Measurements from ENCODE around the gene RBL1. TPM values are rescaled to one million over a fixed set of nuclear protein-coding genes. Genes with fewer than 3 reads are reported as not detected.
A peak's percentile ranks its signal among the peaks of the same experiment; 100 is the strongest.

The RBL1 gene
- total and polyA plus RNA-seq, 10 of the 15 experiments (the other 5 are each of a cell fraction or from before 2014, with no cell fraction given): 4.5 to 51.1 (median 24.9) TPM

- TF ChIP-seq, protein P1, sequence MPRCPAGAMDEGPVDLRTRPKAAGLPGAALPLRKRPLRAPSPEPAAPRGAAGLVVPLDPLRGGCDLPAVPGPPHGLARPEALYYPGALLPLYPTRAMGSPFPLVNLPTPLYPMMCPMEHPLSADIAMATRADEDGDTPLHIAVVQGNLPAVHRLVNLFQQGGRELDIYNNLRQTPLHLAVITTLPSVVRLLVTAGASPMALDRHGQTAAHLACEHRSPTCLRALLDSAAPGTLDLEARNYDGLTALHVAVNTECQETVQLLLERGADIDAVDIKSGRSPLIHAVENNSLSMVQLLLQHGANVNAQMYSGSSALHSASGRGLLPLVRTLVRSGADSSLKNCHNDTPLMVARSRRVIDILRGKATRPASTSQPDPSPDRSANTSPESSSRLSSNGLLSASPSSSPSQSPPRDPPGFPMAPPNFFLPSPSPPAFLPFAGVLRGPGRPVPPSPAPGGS (IDR thresholded peaks at IDR 0.05; ENCODE audit: borderline replicate concordance, insufficient read depth, low read depth, low read length, poor library complexity, severe bottlenecking): no peak
- peak; percentile 81; the same call in 1 of the 2 replicates for TF ChIP-seq POLR2AphosphoS5 (IDR thresholded peaks at IDR 0.05; ENCODE audit: low read length)
- no peak for TF ChIP-seq HSF1 (IDR thresholded peaks at IDR 0.05; ENCODE audit: low read depth, low read length)
- peak; percentile 34; the same call in 1 of the 2 replicates for TF ChIP-seq NFIC (IDR thresholded peaks at IDR 0.05; ENCODE audit: low read depth, low read length)
- TF ChIP-seq SPI1 (IDR thresholded peaks at IDR 0.05; ENCODE audit: borderline replicate concordance, insufficient read depth, low read depth, low read length): no peak
- peak; percentile 97 for TF ChIP-seq LARP7 (IDR thresholded peaks at IDR 0.05)
- peak; percentile 70; the same call in 1 of the 2 replicates for TF ChIP-seq ESRRA (IDR thresholded peaks at IDR 0.05; ENCODE audit: low read length)
- TF ChIP-seq MTA2 (IDR thresholded peaks at IDR 0.05; ENCODE audit: low read depth): peak; percentile 63; the same call in 1 of the 2 replicates
- 0 out of 2 replicates have a peak, but pooled peaks have one; percentile 14 for TF ChIP-seq CEBPZ (IDR thresholded peaks at IDR 0.05; ENCODE audit: low read depth, low read length)
- TF ChIP-seq CBX3 (IDR thresholded peaks at IDR 0.05; ENCODE audit: borderline replicate concordance, low read depth): no peak
- peak; percentile 96 for TF ChIP-seq PML (IDR thresholded peaks at IDR 0.05; ENCODE audit: low read length)
- no peak for TF ChIP-seq ZZZ3 (IDR thresholded peaks at IDR 0.05; ENCODE audit: control insufficient read depth, insufficient read length, low read depth)
- no peak for TF ChIP-seq CHD4 (IDR thresholded peaks at IDR 0.05)
- no peak for TF ChIP-seq MTA3 (IDR thresholded peaks at IDR 0.05; ENCODE audit: borderline replicate concordance, low read length)
- TF ChIP-seq, protein P2, sequence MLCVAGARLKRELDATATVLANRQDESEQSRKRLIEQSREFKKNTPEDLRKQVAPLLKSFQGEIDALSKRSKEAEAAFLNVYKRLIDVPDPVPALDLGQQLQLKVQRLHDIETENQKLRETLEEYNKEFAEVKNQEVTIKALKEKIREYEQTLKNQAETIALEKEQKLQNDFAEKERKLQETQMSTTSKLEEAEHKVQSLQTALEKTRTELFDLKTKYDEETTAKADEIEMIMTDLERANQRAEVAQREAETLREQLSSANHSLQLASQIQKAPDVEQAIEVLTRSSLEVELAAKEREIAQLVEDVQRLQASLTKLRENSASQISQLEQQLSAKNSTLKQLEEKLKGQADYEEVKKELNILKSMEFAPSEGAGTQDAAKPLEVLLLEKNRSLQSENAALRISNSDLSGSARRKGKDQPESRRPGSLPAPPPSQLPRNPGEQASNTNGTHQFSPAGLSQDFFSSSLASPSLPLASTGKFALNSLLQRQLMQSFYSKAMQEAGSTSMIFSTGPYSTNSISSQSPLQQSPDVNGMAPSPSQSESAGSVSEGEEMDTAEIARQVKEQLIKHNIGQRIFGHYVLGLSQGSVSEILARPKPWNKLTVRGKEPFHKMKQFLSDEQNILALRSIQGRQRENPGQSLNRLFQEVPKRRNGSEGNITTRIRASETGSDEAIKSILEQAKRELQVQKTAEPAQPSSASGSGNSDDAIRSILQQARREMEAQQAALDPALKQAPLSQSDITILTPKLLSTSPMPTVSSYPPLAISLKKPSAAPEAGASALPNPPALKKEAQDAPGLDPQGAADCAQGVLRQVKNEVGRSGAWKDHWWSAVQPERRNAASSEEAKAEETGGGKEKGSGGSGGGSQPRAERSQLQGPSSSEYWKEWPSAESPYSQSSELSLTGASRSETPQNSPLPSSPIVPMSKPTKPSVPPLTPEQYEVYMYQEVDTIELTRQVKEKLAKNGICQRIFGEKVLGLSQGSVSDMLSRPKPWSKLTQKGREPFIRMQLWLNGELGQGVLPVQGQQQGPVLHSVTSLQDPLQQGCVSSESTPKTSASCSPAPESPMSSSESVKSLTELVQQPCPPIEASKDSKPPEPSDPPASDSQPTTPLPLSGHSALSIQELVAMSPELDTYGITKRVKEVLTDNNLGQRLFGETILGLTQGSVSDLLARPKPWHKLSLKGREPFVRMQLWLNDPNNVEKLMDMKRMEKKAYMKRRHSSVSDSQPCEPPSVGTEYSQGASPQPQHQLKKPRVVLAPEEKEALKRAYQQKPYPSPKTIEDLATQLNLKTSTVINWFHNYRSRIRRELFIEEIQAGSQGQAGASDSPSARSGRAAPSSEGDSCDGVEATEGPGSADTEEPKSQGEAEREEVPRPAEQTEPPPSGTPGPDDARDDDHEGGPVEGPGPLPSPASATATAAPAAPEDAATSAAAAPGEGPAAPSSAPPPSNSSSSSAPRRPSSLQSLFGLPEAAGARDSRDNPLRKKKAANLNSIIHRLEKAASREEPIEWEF (IDR thresholded peaks at IDR 0.05; ENCODE audit: insufficient replicate concordance, low read depth, low read length): no peak
- TF ChIP-seq, protein P3, sequence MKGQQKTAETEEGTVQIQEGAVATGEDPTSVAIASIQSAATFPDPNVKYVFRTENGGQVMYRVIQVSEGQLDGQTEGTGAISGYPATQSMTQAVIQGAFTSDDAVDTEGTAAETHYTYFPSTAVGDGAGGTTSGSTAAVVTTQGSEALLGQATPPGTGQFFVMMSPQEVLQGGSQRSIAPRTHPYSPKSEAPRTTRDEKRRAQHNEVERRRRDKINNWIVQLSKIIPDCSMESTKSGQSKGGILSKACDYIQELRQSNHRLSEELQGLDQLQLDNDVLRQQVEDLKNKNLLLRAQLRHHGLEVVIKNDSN (IDR thresholded peaks at IDR 0.05; ENCODE audit: borderline replicate concordance, extremely low read length, insufficient read depth, low read depth, low read length): no peak
Measured at GRCh38 chr20:37095599-37096414, at the start of gene RBL1 (continued).
